Loucy (cell line): ENCODE results near the gene DRC1.

Source experiments
- H2AFZ ChIP-seq: fragments of 200-600 bp; sonication (generic); 2 replicates; pipeline ENCODE4 v1.6.0; 2016; ENCODE audit warnings: antibody characterized with exemption, mild to moderate bottlenecking, low read length, moderate library complexity
- H3F3A ChIP-seq: fragments of 200-600 bp; 2 replicates; pipeline ENCODE4 v1.6.0; 2016; ENCODE audit warnings: antibody characterized with exemption, low read depth, mild to moderate bottlenecking
- H3K27me3 ChIP-seq: fragments of 200-600 bp; sonication (generic); 2 replicates; pipeline ENCODE4 v1.6.1; 2014; ENCODE audit warnings: low read length, mild to moderate bottlenecking; ENCODE audit not compliant: insufficient read depth, poor library complexity, severe bottlenecking
- H3K36me3 ChIP-seq: fragments of 200-600 bp; sonication (generic); 2 replicates; pipeline ENCODE4 v1.6.1; 2016; ENCODE audit warnings: low read length; ENCODE audit not compliant: insufficient read depth
- H3K4me1 ChIP-seq: fragments of 200-600 bp; sonication (generic); 2 replicates; pipeline ENCODE4 v1.5.1; 2014; ENCODE audit warnings: low read length, mild to moderate bottlenecking; ENCODE audit not compliant: insufficient read depth, poor library complexity, severe bottlenecking
- H3K4me2 ChIP-seq: fragments of 200-600 bp; sonication (generic); 2 replicates; pipeline ENCODE4 v1.6.0; 2014; ENCODE audit warnings: antibody characterized with exemption, low read length, low read depth, mild to moderate bottlenecking; ENCODE audit not compliant: poor library complexity, severe bottlenecking
- H3K4me3 ChIP-seq: fragments of 200-600 bp; sonication (generic); 2 replicates; pipeline ENCODE4 v1.5.1; 2014; ENCODE audit warnings: low read length, mild to moderate bottlenecking, mixed read lengths; ENCODE audit not compliant: poor library complexity, severe bottlenecking
- H3K79me2 ChIP-seq: fragments of 200-600 bp; sonication (generic); 2 replicates; pipeline ENCODE4 v1.6.1; 2014; ENCODE audit warnings: low read length; ENCODE audit not compliant: insufficient read depth
- H3K9ac ChIP-seq: fragments of 200-600 bp; sonication (generic); 2 replicates; pipeline ENCODE4 v1.6.0; 2014; ENCODE audit warnings: mild to moderate bottlenecking, low read depth, low read length, moderate library complexity; ENCODE audit not compliant: poor library complexity, severe bottlenecking
- H3K9me2 ChIP-seq: fragments of 200-600 bp; sonication (generic); replicated peaks from 2 replicates; pipeline ENCODE4 v1.6.1; 2016; ENCODE audit warnings: low read depth, low read length, mixed read lengths
- H3K9me3 ChIP-seq: fragments of 200-600 bp; sonication (generic); 2 replicates; pipeline ENCODE4 v1.6.1; 2014; ENCODE audit warnings: mild to moderate bottlenecking, antibody characterized with exemption, low read length, low read depth; ENCODE audit not compliant: insufficient read depth
- H4K20me1 ChIP-seq: fragments of 200-600 bp; sonication (generic); 2 replicates; pipeline ENCODE4 v1.6.0; 2014; ENCODE audit warnings: antibody characterized with exemption, low read length, mild to moderate bottlenecking; ENCODE audit not compliant: insufficient read depth, poor library complexity, severe bottlenecking
- EZH2phosphoT487 ChIP-seq: fragments of 200-600 bp; IDR thresholded peaks from 2 replicates; pipeline ENCODE4 v1.6.1; 2018; ENCODE audit warnings: antibody characterized with exemption, mild to moderate bottlenecking, moderate library complexity, borderline replicate concordance
- TF ChIP-seq, protein P1 (sequence below): fragments of 200-600 bp; sonication (generic); conservative IDR thresholded peaks from 2 replicates; pipeline ENCODE4 v1.5.1; 2014; ENCODE audit warnings: mild to moderate bottlenecking, antibody characterized with exemption, low read length

DRC1 gene

DNA sequence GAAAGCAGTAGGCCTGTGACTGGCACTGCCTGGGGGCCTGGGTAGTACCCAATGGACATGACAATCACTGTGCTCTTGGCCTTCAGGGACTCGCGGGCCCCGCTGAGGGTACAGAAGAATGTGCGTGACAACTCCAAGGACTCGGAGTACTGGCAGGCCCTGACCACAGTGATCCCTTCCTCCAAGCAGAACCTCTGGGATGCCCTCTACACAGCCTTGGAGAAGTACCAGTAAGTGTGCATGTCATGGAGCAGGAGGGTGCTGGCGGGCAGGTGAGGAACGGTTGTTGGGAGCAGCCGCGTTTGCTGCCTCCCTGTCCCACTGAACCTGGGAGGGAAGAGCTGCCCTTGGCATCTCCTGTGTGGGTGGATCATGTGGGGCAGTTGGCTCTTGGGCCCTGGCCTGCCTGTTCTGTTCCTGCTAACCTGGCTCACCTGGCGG, 52.9 kb downstream of the DRC1 start:
- Histone ChIP-seq H3K4me2 (no peak overlapping the region), H3K9me3 (no peaks in the 10 kb centered on the region), H3K4me1 (no peaks in the 10 kb centered on the region), H4K20me1 (no peaks in the 10 kb centered on the region), H3K27me3 (no peaks in the 10 kb centered on the region), H3K9ac (no peak overlapping the region), H3K36me3 (no peaks in the 10 kb centered on the region), H3F3A (no peaks in the 10 kb centered on the region), H3K79me2 (no peaks in the 10 kb centered on the region), H2AFZ (no peak overlapping the region), H3K9me2 (no peaks in the 10 kb centered on the region), H3K4me3 (no peak overlapping the region)
- TF ChIP-seq, protein P1, sequence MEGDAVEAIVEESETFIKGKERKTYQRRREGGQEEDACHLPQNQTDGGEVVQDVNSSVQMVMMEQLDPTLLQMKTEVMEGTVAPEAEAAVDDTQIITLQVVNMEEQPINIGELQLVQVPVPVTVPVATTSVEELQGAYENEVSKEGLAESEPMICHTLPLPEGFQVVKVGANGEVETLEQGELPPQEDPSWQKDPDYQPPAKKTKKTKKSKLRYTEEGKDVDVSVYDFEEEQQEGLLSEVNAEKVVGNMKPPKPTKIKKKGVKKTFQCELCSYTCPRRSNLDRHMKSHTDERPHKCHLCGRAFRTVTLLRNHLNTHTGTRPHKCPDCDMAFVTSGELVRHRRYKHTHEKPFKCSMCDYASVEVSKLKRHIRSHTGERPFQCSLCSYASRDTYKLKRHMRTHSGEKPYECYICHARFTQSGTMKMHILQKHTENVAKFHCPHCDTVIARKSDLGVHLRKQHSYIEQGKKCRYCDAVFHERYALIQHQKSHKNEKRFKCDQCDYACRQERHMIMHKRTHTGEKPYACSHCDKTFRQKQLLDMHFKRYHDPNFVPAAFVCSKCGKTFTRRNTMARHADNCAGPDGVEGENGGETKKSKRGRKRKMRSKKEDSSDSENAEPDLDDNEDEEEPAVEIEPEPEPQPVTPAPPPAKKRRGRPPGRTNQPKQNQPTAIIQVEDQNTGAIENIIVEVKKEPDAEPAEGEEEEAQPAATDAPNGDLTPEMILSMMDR, result no peak
- no peak for TF ChIP-seq EZH2phosphoT487

DNA sequence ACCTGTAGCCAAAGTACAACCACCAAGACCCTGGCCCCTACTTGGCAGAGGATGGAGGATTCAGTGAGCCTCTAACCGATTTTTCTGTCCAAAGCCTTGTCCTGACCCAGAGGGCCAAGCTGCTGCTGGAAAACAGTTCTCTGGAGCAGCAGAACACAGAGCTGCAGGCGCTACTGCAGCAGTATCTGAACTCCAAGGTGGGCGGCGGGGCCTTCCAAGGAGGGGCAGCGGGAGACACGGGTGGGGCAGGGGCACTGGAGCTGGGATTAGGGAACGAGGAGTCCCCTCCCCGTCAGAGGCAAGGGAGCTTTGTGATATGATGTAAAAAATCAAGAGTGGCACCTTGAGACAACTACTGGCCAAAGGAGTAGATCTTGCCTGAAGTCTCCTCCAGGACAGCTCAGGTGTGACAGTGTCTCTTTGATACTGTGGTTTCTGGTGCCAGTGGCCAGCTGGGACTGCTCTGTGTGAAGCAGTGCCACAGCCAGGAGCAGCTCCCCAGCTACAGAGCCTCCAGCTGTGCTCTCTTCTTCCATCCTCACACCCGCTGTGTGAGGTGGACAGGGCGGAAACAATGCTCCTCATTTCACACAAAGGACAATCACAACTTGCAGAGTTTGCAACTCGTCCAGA, 53.4 kb downstream of the DRC1 start:
- Histone ChIP-seq H3K27me3 (no peaks in the 10 kb centered on the region), H3K36me3 (no peaks in the 10 kb centered on the region), H3F3A (no peaks in the 10 kb centered on the region), H3K4me3 (no peak overlapping the region), H3K4me1 (no peaks in the 10 kb centered on the region), H3K9ac (no peak overlapping the region), H4K20me1 (no peaks in the 10 kb centered on the region), H3K9me3 (no peaks in the 10 kb centered on the region), H3K79me2 (no peaks in the 10 kb centered on the region), H3K4me2 (no peak overlapping the region), H2AFZ (no peak overlapping the region), H3K9me2 (no peaks in the 10 kb centered on the region)
- TF ChIP-seq, protein P1, result no peak
- TF ChIP-seq EZH2phosphoT487, result no peak

DNA sequence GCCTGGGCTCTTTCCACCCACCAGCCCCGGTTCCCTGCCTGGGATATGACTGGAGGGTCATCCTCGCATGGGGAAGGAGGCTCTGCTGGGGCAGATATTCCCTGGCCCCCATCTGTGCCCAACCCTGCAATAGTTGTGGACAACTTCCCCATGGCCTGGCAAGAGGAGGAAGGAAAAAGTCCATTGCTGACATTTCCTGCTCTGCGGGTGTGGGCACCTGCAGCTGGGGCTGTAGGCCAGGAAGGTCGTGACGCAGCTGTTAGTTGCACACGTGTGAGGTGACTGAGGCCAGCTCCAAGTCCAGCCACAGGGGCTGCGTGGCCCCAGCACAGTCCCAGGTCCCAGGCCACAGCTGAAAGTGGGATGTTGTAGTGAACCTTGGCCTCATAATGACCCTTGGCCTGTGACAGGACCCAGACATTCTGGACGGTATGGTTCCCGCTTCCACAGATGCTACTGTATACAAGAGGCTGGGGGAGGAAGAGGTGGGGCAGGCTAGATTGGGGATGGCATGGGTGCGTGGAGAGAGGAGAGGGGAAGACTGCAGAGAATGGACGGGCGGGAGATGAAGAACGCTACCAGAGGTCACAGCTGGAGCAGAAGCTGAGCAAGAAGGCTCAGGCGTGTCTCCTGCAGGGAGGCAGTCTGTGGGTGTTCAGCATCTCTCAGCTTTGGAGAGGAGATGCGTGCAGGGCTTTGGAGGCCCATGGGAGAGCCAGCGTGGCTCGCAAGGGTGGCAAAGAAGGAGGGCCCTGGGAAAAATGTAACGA, 54.1 kb downstream of the DRC1 start:
- no peaks in the 10 kb centered on the region for H4K20me1 ChIP-seq
- TF ChIP-seq, protein P1, result no peak
- no peak for TF ChIP-seq EZH2phosphoT487
- no peaks in the 10 kb centered on the region for H3K9me3 ChIP-seq
- H2AFZ ChIP-seq, result no peak overlapping the region
- H3K9ac ChIP-seq, result no peak overlapping the region
- no peak overlapping the region for H3K4me3 ChIP-seq
- H3K36me3 ChIP-seq, result no peaks in the 10 kb centered on the region
- no peaks in the 10 kb centered on the region for H3K79me2 ChIP-seq
- H3F3A ChIP-seq, result no peaks in the 10 kb centered on the region
- no peaks in the 10 kb centered on the region for H3K27me3 ChIP-seq
- no peak overlapping the region for H3K4me2 ChIP-seq
- no peaks in the 10 kb centered on the region for H3K9me2 ChIP-seq
- H3K4me1 ChIP-seq, result no peaks in the 10 kb centered on the region
